Measurements from ENCODE around the gene RSRC1.

Gene RSRC1

GRCh38 chr3:158520433-158520832 is 410.5 kb downstream of the RSRC1 start:
- DNase-seq (ENCODE audit: insufficient read length, low spot score) (no peak), FAIRE-seq (no peak)
- TF ChIP-seq POLR2AphosphoS5 (IDR thresholded peaks at IDR 0.05; ENCODE audit: low read depth, low read length) (no peak), POLR2A (IDR thresholded peaks at IDR 0.05; ENCODE audit: low read depth, low read length) (no peak), POU2F2 (IDR thresholded peaks at IDR 0.05; ENCODE audit: low read depth, low read length) (no peak), PAX5 (IDR thresholded peaks at IDR 0.05; ENCODE audit: insufficient read depth, low read length, severe bottlenecking) (no peak), SPI1 (IDR thresholded peaks at IDR 0.05; ENCODE audit: low read depth, low read length) (no peak), TAF1 (IDR thresholded peaks at IDR 0.05; ENCODE audit: low read depth, low read length) (no peak)

GRCh38 chr3:158522221-158523136 is 412.6 kb downstream of the RSRC1 start:
- no peak for DNase-seq (ENCODE audit: insufficient read length, low spot score)
- FAIRE-seq, result no peak
- TF ChIP-seq SPI1 (IDR thresholded peaks at IDR 0.05; ENCODE audit: low read depth, low read length), result no peak
- TF ChIP-seq POLR2A (IDR thresholded peaks at IDR 0.05; ENCODE audit: low read depth, low read length), result no peak
- no peak for TF ChIP-seq PAX5 (IDR thresholded peaks at IDR 0.05; ENCODE audit: insufficient read depth, low read length, severe bottlenecking)
- TF ChIP-seq POLR2AphosphoS5 (IDR thresholded peaks at IDR 0.05; ENCODE audit: low read depth, low read length), result no peak
- no peak for TF ChIP-seq TAF1 (IDR thresholded peaks at IDR 0.05; ENCODE audit: low read depth, low read length)
- TF ChIP-seq POU2F2 (IDR thresholded peaks at IDR 0.05; ENCODE audit: low read depth, low read length), result no peak

- DNase-seq (ENCODE audit: insufficient read length, low spot score) (no peak), FAIRE-seq (no peak)
- TF ChIP-seq POU2F2 (IDR thresholded peaks at IDR 0.05; ENCODE audit: low read depth, low read length), result no peak
- no peak for TF ChIP-seq POLR2A (IDR thresholded peaks at IDR 0.05; ENCODE audit: low read depth, low read length)
- no peak for TF ChIP-seq PAX5 (IDR thresholded peaks at IDR 0.05; ENCODE audit: insufficient read depth, low read length, severe bottlenecking)
- TF ChIP-seq SPI1 (IDR thresholded peaks at IDR 0.05; ENCODE audit: low read depth, low read length), result no peak
- TF ChIP-seq POLR2AphosphoS5 (IDR thresholded peaks at IDR 0.05; ENCODE audit: low read depth, low read length), result no peak
- TF ChIP-seq TAF1 (IDR thresholded peaks at IDR 0.05; ENCODE audit: low read depth, low read length), result no peak
Observed at GRCh38 chr3:158528076-158528674, 418.3 kb downstream of the RSRC1 start.

GRCh38 chr3:158531334-158531733 is 421.4 kb downstream of the RSRC1 start:
- FAIRE-seq, result no peak
- DNase-seq (ENCODE audit: insufficient read length, low spot score), result no peak

GRCh38 chr3:158532099-158532734 is 422.3 kb downstream of the RSRC1 start:
- TF ChIP-seq PAX5 (IDR thresholded peaks at IDR 0.05; ENCODE audit: insufficient read depth, low read length, severe bottlenecking) (no peak), POLR2AphosphoS5 (IDR thresholded peaks at IDR 0.05; ENCODE audit: low read depth, low read length) (no peak), SPI1 (IDR thresholded peaks at IDR 0.05; ENCODE audit: low read depth, low read length) (no peak), TAF1 (IDR thresholded peaks at IDR 0.05; ENCODE audit: low read depth, low read length) (no peak), POLR2A (IDR thresholded peaks at IDR 0.05; ENCODE audit: low read depth, low read length) (no peak), POU2F2 (IDR thresholded peaks at IDR 0.05; ENCODE audit: low read depth, low read length) (no peak)
- no peak for FAIRE-seq
- DNase-seq (ENCODE audit: insufficient read length, low spot score), result no peak

More at GRCh38 chr3:158531334-158531733, 421.4 kb downstream of the RSRC1 start:
- no peak for TF ChIP-seq PAX5 (IDR thresholded peaks at IDR 0.05; ENCODE audit: insufficient read depth, low read length, severe bottlenecking)
- no peak for TF ChIP-seq SPI1 (IDR thresholded peaks at IDR 0.05; ENCODE audit: low read depth, low read length)
- TF ChIP-seq POLR2A (IDR thresholded peaks at IDR 0.05; ENCODE audit: low read depth, low read length), result no peak
- TF ChIP-seq POU2F2 (IDR thresholded peaks at IDR 0.05; ENCODE audit: low read depth, low read length), result no peak
- TF ChIP-seq POLR2AphosphoS5 (IDR thresholded peaks at IDR 0.05; ENCODE audit: low read depth, low read length), result no peak
- TF ChIP-seq TAF1 (IDR thresholded peaks at IDR 0.05; ENCODE audit: low read depth, low read length), result no peak

GRCh38 chr3:158535918-158536317 is 426.0 kb downstream of the RSRC1 start:
- TF ChIP-seq POLR2AphosphoS5 (IDR thresholded peaks at IDR 0.05; ENCODE audit: low read depth, low read length) (no peak), POLR2A (IDR thresholded peaks at IDR 0.05; ENCODE audit: low read depth, low read length) (no peak), SPI1 (IDR thresholded peaks at IDR 0.05; ENCODE audit: low read depth, low read length) (no peak), TAF1 (IDR thresholded peaks at IDR 0.05; ENCODE audit: low read depth, low read length) (no peak), PAX5 (IDR thresholded peaks at IDR 0.05; ENCODE audit: insufficient read depth, low read length, severe bottlenecking) (no peak)
- DNase-seq (ENCODE audit: insufficient read length, low spot score) (no peak), FAIRE-seq (no peak)

GRCh38 chr3:158539414-158540014 is 429.6 kb downstream of the RSRC1 start:
- DNase-seq (ENCODE audit: insufficient read length, low spot score) (no peak), FAIRE-seq (no peak)
- TF ChIP-seq POLR2AphosphoS5 (IDR thresholded peaks at IDR 0.05; ENCODE audit: low read depth, low read length), result no peak
- TF ChIP-seq POLR2A (IDR thresholded peaks at IDR 0.05; ENCODE audit: low read depth, low read length), result no peak
- no peak for TF ChIP-seq PAX5 (IDR thresholded peaks at IDR 0.05; ENCODE audit: insufficient read depth, low read length, severe bottlenecking)
- no peak for TF ChIP-seq SPI1 (IDR thresholded peaks at IDR 0.05; ENCODE audit: low read depth, low read length)
- TF ChIP-seq TAF1 (IDR thresholded peaks at IDR 0.05; ENCODE audit: low read depth, low read length), result no peak
- TF ChIP-seq POU2F2 (IDR thresholded peaks at IDR 0.05; ENCODE audit: low read depth, low read length), result no peak

GRCh38 chr3:158540066-158540465 is 430.2 kb downstream of the RSRC1 start:
- no peak for TF ChIP-seq POLR2AphosphoS5 (IDR thresholded peaks at IDR 0.05; ENCODE audit: low read depth, low read length)
- no peak for TF ChIP-seq POLR2A (IDR thresholded peaks at IDR 0.05; ENCODE audit: low read depth, low read length)
- TF ChIP-seq SPI1 (IDR thresholded peaks at IDR 0.05; ENCODE audit: low read depth, low read length), result no peak
- TF ChIP-seq PAX5 (IDR thresholded peaks at IDR 0.05; ENCODE audit: insufficient read depth, low read length, severe bottlenecking), result no peak
- TF ChIP-seq TAF1 (IDR thresholded peaks at IDR 0.05; ENCODE audit: low read depth, low read length), result no peak
- no peak for TF ChIP-seq POU2F2 (IDR thresholded peaks at IDR 0.05; ENCODE audit: low read depth, low read length)
- FAIRE-seq (no peak), DNase-seq (ENCODE audit: insufficient read length, low spot score) (no peak)
